H1 (cell line): ENCODE measurements around the gene UQCC3. TPM values are rescaled to one million over a fixed set of nuclear protein-coding genes. Genes with fewer than 3 reads are reported as not detected.

ENCODE experiments used
- BRCA1 ChIP-seq: IDR thresholded peaks from 2 replicates; pipeline ENCODE4 v1.6.1; 2012; ENCODE audit warnings: low read depth, low read length, improper control_type of control experiment
- FOSL1 ChIP-seq: IDR thresholded peaks from 2 replicates; pipeline ENCODE4 v1.6.1; 2011; ENCODE audit warnings: mild to moderate bottlenecking, low read depth, low read length, moderate library complexity; ENCODE audit not compliant: insufficient read depth
- GABPA ChIP-seq: IDR thresholded peaks from 2 replicates; pipeline ENCODE4 v1.6.1; 2011; ENCODE audit warnings: mild to moderate bottlenecking, low read length, moderate library complexity, borderline replicate concordance; ENCODE audit not compliant: insufficient read depth
- MAFK ChIP-seq: IDR thresholded peaks from 2 replicates; pipeline ENCODE4 v1.6.1; 2012; ENCODE audit warnings: low read depth, mild to moderate bottlenecking, improper control_type of control experiment, low read length
- NANOG ChIP-seq: IDR thresholded peaks from 2 replicates; pipeline ENCODE4 v1.6.1; 2011; ENCODE audit warnings: low read length, low read depth, mild to moderate bottlenecking, inconsistent platforms; ENCODE audit not compliant: insufficient read depth, poor library complexity, severe bottlenecking
- SIN3A ChIP-seq, 2 experiments: IDR thresholded peaks in 1 of 2; conservative IDR thresholded peaks in 1 of 2; 2 replicates each; pipeline ENCODE4 v1.6.1; 2011 to 2012; ENCODE audit warnings: low read length in 2 of 2, improper control_type of control experiment in 1 of 2, low read depth in 1 of 2, mild to moderate bottlenecking in 1 of 2
- TAF7 ChIP-seq: optimal IDR thresholded peaks from 2 replicates; pipeline ENCODE3; 2011; ENCODE audit warnings: low read depth, mild to moderate bottlenecking, inconsistent platforms, low read length, moderate library complexity, borderline replicate concordance
- TCF12 ChIP-seq: IDR thresholded peaks from 2 replicates; pipeline ENCODE4 v1.6.1; 2011; ENCODE audit warnings: low read depth, mild to moderate bottlenecking, low read length
- polyA plus RNA-seq, 7 experiments: library from polyadenylated mRNA; depleted of rRNA in 3 of 7; stranded (reverse) in 5 of 7; unstranded in 2 of 7; fragments of >200 nt in 5 of 7; fragments of 200-250 nt in 2 of 7; gene quantifications; 1 replicate in 5 of 7; 2 replicates in 1 of 7; 4 replicates in 1 of 7; pipeline versions ENCODE4 v1.2.1 to v1.2.3, GENCODE V29; 2011 to 2013; ENCODE audit warnings: missing spikeins in 2 of 7, mixed read lengths in 2 of 7
- total RNA-seq: library from RNA; stranded (reverse); fragmentation: NEBNext Ultra II Directional; extraction: Animal tissue kit (Norgen Biotek cat#: 25700); gene quantifications from 2 replicates; pipeline ENCODE4 v1.2.1, GENCODE V29; 2021
- TF ChIP-seq, protein P1 (sequence below): fragments of 300-600 bp; sonication (generic); IDR thresholded peaks from 2 replicates; pipeline ENCODE4 v1.7.1; 2012; ENCODE audit warnings: low read length, moderate library complexity, mild to moderate bottlenecking, inconsistent platforms; ENCODE audit not compliant: insufficient replicate concordance

UQCC3 gene
- total and polyA plus RNA-seq, 2 of the 8 experiments (the other 6 are each of a cell fraction or from before 2014, with no cell fraction given): 14.2 to 15.7 TPM

DNA sequence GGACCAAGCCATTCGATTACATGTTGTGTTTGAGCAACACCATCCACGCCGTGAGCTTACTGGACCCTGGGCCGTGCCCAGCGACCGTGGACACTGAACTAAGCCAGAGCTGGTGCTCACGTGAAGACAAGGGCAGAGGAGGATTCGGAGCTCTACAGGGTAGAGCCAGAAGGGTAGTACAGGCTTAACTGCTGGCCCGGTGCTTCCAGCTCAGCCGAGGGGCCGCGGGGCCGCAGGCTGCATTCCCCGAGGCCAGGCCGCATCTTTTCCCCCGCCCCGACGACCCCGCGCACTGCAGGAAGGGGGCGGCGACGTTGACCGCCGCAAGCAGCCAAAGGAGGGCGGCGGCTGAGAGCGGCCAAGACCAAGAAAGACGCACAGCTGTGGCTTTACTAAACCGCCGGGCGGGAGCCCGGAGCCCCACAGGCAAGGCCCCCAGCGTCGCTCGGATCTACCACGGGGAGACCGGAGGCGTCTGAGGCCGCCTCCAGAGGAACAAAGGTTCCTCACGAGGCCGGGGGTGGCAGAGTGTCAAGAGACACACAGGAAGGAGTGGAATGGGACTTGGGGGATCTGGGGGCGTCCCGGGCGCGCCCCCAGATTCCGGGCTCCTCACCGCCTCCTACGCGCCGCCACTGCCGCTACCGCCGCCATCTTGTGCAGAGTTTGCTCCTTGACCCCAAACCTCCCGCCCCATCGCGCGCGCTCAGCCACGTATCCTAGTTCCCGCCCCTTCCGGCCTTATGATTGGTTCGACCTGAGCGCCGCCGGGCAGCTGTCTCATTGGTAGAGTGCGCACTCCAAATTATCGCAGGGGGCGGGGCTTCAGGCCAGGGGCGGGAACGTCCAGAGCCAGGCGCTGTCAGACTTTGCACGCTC lies 25.3 kb upstream of the UQCC3 start, which contains the start of gene GANAB (continued):
- TF ChIP-seq, protein P1, sequence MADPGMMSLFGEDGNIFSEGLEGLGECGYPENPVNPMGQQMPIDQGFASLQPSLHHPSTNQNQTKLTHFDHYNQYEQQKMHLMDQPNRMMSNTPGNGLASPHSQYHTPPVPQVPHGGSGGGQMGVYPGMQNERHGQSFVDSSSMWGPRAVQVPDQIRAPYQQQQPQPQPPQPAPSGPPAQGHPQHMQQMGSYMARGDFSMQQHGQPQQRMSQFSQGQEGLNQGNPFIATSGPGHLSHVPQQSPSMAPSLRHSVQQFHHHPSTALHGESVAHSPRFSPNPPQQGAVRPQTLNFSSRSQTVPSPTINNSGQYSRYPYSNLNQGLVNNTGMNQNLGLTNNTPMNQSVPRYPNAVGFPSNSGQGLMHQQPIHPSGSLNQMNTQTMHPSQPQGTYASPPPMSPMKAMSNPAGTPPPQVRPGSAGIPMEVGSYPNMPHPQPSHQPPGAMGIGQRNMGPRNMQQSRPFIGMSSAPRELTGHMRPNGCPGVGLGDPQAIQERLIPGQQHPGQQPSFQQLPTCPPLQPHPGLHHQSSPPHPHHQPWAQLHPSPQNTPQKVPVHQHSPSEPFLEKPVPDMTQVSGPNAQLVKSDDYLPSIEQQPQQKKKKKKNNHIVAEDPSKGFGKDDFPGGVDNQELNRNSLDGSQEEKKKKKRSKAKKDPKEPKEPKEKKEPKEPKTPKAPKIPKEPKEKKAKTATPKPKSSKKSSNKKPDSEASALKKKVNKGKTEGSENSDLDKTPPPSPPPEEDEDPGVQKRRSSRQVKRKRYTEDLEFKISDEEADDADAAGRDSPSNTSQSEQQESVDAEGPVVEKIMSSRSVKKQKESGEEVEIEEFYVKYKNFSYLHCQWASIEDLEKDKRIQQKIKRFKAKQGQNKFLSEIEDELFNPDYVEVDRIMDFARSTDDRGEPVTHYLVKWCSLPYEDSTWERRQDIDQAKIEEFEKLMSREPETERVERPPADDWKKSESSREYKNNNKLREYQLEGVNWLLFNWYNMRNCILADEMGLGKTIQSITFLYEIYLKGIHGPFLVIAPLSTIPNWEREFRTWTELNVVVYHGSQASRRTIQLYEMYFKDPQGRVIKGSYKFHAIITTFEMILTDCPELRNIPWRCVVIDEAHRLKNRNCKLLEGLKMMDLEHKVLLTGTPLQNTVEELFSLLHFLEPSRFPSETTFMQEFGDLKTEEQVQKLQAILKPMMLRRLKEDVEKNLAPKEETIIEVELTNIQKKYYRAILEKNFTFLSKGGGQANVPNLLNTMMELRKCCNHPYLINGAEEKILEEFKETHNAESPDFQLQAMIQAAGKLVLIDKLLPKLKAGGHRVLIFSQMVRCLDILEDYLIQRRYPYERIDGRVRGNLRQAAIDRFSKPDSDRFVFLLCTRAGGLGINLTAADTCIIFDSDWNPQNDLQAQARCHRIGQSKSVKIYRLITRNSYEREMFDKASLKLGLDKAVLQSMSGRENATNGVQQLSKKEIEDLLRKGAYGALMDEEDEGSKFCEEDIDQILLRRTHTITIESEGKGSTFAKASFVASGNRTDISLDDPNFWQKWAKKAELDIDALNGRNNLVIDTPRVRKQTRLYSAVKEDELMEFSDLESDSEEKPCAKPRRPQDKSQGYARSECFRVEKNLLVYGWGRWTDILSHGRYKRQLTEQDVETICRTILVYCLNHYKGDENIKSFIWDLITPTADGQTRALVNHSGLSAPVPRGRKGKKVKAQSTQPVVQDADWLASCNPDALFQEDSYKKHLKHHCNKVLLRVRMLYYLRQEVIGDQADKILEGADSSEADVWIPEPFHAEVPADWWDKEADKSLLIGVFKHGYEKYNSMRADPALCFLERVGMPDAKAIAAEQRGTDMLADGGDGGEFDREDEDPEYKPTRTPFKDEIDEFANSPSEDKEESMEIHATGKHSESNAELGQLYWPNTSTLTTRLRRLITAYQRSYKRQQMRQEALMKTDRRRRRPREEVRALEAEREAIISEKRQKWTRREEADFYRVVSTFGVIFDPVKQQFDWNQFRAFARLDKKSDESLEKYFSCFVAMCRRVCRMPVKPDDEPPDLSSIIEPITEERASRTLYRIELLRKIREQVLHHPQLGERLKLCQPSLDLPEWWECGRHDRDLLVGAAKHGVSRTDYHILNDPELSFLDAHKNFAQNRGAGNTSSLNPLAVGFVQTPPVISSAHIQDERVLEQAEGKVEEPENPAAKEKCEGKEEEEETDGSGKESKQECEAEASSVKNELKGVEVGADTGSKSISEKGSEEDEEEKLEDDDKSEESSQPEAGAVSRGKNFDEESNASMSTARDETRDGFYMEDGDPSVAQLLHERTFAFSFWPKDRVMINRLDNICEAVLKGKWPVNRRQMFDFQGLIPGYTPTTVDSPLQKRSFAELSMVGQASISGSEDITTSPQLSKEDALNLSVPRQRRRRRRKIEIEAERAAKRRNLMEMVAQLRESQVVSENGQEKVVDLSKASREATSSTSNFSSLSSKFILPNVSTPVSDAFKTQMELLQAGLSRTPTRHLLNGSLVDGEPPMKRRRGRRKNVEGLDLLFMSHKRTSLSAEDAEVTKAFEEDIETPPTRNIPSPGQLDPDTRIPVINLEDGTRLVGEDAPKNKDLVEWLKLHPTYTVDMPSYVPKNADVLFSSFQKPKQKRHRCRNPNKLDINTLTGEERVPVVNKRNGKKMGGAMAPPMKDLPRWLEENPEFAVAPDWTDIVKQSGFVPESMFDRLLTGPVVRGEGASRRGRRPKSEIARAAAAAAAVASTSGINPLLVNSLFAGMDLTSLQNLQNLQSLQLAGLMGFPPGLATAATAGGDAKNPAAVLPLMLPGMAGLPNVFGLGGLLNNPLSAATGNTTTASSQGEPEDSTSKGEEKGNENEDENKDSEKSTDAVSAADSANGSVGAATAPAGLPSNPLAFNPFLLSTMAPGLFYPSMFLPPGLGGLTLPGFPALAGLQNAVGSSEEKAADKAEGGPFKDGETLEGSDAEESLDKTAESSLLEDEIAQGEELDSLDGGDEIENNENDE: no peak
- TF ChIP-seq TCF12 (no peak), MAFK (no peak), TAF7 (peak; percentile 83), BRCA1 (no peak), GABPA (0 out of 2 replicates have a peak, but pooled peaks have one; percentile 42), SIN3A (conservative IDR thresholded peaks at IDR 0.05 in 1 of 2, IDR thresholded peaks at IDR 0.05 in 1 of 2; ENCODE audit: low read depth in 1 of 2, low read length in 2 of 2) (peak in 1 of 2 experiments; percentile 53; a peak in 2 of 4 replicates), NANOG (peak; percentile 54), FOSL1 (no peak)
